Keratinocyte (primary cell): ENCODE results near the gene ARID1B. TPM values are rescaled to one million over a fixed set of nuclear protein-coding genes. Genes with fewer than 3 reads are reported as not detected.

Source experiments
- DNase-seq: peaks from one replicate; pipeline ENCODE4 v3.0.0-alpha.2; 2011; ENCODE audit warnings: low read depth, missing footprints, low spot score
- FAIRE-seq: peaks from 2 replicates; lab custom pipeline; 2011; peaks lifted over from hg19 to GRCh38; lab: Jason Lieb, UNC
- H2AFZ ChIP-seq: 2 replicates; pipeline ENCODE4 v1.6.0; 2012; ENCODE audit warnings: low read length, control low read depth, inconsistent platforms; ENCODE audit not compliant: control insufficient read depth
- H3K27ac ChIP-seq: 2 replicates; pipeline ENCODE4 v1.5.1; 2011; ENCODE audit warnings: low read length; ENCODE audit not compliant: control insufficient read depth, insufficient read depth
- H3K27me3 ChIP-seq: 3 replicates; pipeline ENCODE4 v1.6.0; 2011; ENCODE audit warnings: low read length; ENCODE audit not compliant: control insufficient read depth, insufficient read depth; ENCODE audit errors: extremely low read depth
- H3K36me3 ChIP-seq, 2 experiments: 2 replicates in 1 of 2; 3 replicates in 1 of 2; pipeline ENCODE4 v1.5.1; 2011; ENCODE audit warnings: low read length in 2 of 2, mild to moderate bottlenecking in 1 of 2; ENCODE audit not compliant: control insufficient read depth in 2 of 2, insufficient read depth in 2 of 2; ENCODE audit errors: extremely low read depth in 1 of 2
- H3K4me1 ChIP-seq: 3 replicates; pipeline ENCODE4 v1.5.1; 2011; ENCODE audit warnings: low read length; ENCODE audit not compliant: control insufficient read depth, insufficient read depth; ENCODE audit errors: extremely low read depth
- H3K4me2 ChIP-seq: 3 replicates; pipeline ENCODE4 v1.6.0; 2011; ENCODE audit warnings: low read depth, low read length; ENCODE audit not compliant: control insufficient read depth, insufficient read depth; ENCODE audit errors: extremely low read depth
- H3K4me3 ChIP-seq, 3 experiments: fragments of 200-600 bp in 1 of 3; sonication (generic) in 1 of 3; 2 replicates in 2 of 3; 3 replicates in 1 of 3; pipeline ENCODE4 v1.5.1; 2011 to 2016; ENCODE audit warnings: low read length in 3 of 3, mild to moderate bottlenecking in 3 of 3, control low read depth in 2 of 3, inconsistent platforms in 1 of 3, low read depth in 1 of 3, mixed read lengths in 1 of 3, mixed run types in 1 of 3, moderate library complexity in 1 of 3; ENCODE audit not compliant: control insufficient read depth in 2 of 3, insufficient read depth in 2 of 3; ENCODE audit errors: extremely low read depth in 1 of 3
- H3K79me2 ChIP-seq: 2 replicates; pipeline ENCODE4 v1.6.0; 2012; ENCODE audit warnings: low read length; ENCODE audit not compliant: control insufficient read depth, insufficient read depth
- H3K9ac ChIP-seq: 3 replicates; pipeline ENCODE4 v1.6.0; 2011; ENCODE audit warnings: low read length; ENCODE audit not compliant: control insufficient read depth, insufficient read depth; ENCODE audit errors: extremely low read depth
- H3K9me1 ChIP-seq: 3 replicates; pipeline ENCODE4 v1.6.0; 2011; ENCODE audit warnings: low read length; ENCODE audit not compliant: control insufficient read depth, insufficient read depth; ENCODE audit errors: extremely low read depth
- H3K9me3 ChIP-seq: 2 replicates; pipeline ENCODE4 v1.5.1; 2012; ENCODE audit warnings: low read depth, low read length; ENCODE audit not compliant: control insufficient read depth
- H4K20me1 ChIP-seq: 3 replicates; pipeline ENCODE4 v1.6.0; 2011; ENCODE audit warnings: low read length; ENCODE audit not compliant: control insufficient read depth, insufficient read depth; ENCODE audit errors: extremely low read depth
- EZH2 ChIP-seq: IDR thresholded peaks from one replicate; pipeline ENCODE4 v1.6.1; 2012; ENCODE audit warnings: inconsistent platforms, mild to moderate bottlenecking, low read length, moderate library complexity
- dilution Hi-C: fragments of 300-500 bp; cut with MboI; formaldehyde crosslinking; loops from one replicate; pipeline ENCODE4 v1.7.0; 2020; ENCODE audit warnings: low sequenced_read_pairs; ENCODE audit not compliant: extremely low pct_ligation_motif_present
- polyA plus RNA-seq, 5 experiments: library from polyadenylated mRNA; depleted of rRNA in 3 of 5; stranded (reverse) in 3 of 5; stranded (forward) in 1 of 5; unstranded in 1 of 5; fragments of >200 nt; gene quantifications; 1 replicate in 1 of 5; 2 replicates in 3 of 5; 3 replicates in 1 of 5; pipeline versions ENCODE4 v1.2.1 to v1.2.3, GENCODE V29; 2011 to 2012; ENCODE audit warnings: missing spikeins in 2 of 5, low read depth in 1 of 5, low replicate concordance in 1 of 5
- TF ChIP-seq, protein P1 (sequence below), 3 experiments: IDR thresholded peaks in 1 of 3; conservative IDR thresholded peaks in 1 of 3; optimal IDR thresholded peaks in 1 of 3; 2 replicates in 2 of 3; 3 replicates in 1 of 3; pipeline versions ENCODE3 to v1.5.1; 2011; ENCODE audit warnings: low read length in 3 of 3, mild to moderate bottlenecking in 3 of 3, moderate library complexity in 2 of 3, control low read depth in 1 of 3, inconsistent platforms in 1 of 3; ENCODE audit not compliant: insufficient read depth in 2 of 3; ENCODE audit errors: extremely low read depth in 1 of 3

The ARID1B gene
- polyA plus RNA-seq, 1 donor (not counting 4 experiments of a cell fraction or from before 2014, with no cell fraction given), result 14.9 TPM

DNA sequence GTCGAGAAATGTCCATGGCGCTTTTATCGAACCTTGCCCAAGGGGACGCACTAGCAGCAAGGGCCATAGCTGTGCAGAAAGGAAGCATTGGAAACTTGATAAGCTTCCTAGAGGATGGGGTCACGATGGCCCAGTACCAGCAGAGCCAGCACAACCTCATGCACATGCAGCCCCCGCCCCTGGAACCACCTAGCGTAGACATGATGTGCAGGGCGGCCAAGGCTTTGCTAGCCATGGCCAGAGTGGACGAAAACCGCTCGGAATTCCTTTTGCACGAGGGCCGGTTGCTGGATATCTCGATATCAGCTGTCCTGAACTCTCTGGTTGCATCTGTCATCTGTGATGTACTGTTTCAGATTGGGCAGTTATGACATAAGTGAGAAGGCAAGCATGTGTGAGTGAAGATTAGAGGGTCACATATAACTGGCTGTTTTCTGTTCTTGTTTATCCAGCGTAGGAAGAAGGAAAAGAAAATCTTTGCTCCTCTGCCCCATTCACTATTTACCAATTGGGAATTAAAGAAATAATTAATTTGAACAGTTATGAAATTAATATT is 430.4 kb downstream of the ARID1B start:
- dilution Hi-C loops, result no loop called here
- H3K27ac ChIP-seq, result no peak overlapping the region
- no peak for FAIRE-seq

DNA sequence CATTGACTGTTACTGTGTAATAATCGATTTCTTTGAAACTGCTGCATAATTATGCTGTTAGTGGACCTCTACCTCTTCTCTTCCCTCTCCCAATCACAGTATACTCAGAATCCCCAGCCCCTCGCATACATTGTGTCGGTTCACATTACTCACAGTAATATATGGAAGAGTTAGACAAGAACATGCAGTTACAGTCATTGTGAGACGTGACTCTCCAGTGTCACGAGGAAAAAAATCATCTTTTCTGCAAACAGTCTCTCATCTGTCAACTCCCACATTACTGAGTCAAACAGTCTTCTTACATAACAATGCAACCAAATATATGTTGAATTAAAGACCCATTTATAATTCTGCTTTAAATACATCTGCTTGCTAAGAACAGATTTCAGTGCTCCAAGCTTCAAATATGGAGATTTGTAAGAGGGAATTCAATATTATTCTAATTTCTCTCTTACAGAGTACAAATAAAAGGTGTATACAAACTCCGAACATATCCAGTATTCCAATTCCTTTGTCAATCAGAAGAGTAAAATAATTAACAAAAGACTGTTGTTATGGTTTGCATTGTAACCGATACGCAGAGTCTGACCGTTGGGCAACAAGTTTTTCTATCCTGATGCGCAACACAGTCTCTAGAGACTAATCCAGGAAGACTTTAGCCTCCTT is 432.8 kb downstream of the ARID1B start:
- FAIRE-seq, result no peak
- dilution Hi-C loops, result no loop called here
- DNase-seq, result no peak

More for the DNA sequence above, 430.4 kb downstream of the ARID1B start:
- Histone ChIP-seq H3K9me1 (no peaks in the 10 kb centered on the region), H3K4me1 (no peaks in the 10 kb centered on the region), H3K9me3 (no peaks in the 10 kb centered on the region), H3K79me2 (no peaks in the 10 kb centered on the region), H3K27me3 (no peaks in the 10 kb centered on the region), H4K20me1 (no peaks in the 10 kb centered on the region), H3K4me3 (no peak overlapping the region), H3K4me2 (no peak overlapping the region), H3K9ac (no peak overlapping the region), H3K36me3 (peaks cover 0 to 20% of the 10 kb centered on the region in 2 experiments), H2AFZ (no peak overlapping the region)
- no peak for TF ChIP-seq EZH2
- TF ChIP-seq, protein P1, sequence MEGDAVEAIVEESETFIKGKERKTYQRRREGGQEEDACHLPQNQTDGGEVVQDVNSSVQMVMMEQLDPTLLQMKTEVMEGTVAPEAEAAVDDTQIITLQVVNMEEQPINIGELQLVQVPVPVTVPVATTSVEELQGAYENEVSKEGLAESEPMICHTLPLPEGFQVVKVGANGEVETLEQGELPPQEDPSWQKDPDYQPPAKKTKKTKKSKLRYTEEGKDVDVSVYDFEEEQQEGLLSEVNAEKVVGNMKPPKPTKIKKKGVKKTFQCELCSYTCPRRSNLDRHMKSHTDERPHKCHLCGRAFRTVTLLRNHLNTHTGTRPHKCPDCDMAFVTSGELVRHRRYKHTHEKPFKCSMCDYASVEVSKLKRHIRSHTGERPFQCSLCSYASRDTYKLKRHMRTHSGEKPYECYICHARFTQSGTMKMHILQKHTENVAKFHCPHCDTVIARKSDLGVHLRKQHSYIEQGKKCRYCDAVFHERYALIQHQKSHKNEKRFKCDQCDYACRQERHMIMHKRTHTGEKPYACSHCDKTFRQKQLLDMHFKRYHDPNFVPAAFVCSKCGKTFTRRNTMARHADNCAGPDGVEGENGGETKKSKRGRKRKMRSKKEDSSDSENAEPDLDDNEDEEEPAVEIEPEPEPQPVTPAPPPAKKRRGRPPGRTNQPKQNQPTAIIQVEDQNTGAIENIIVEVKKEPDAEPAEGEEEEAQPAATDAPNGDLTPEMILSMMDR (optimal IDR thresholded peaks at IDR 0.05 in 1 of 3, IDR thresholded peaks at IDR 0.05 in 1 of 3, conservative IDR thresholded peaks at IDR 0.05 in 1 of 3; ENCODE audit: extremely low read depth in 1 of 3, insufficient read depth in 2 of 3, low read length in 3 of 3), result no peak
- DNase-seq, result no peak

More for the DNA sequence above, 432.8 kb downstream of the ARID1B start:
- H4K20me1 ChIP-seq, result no peaks in the 10 kb centered on the region
- H3K4me2 ChIP-seq, result no peak overlapping the region
- no peaks in the 10 kb centered on the region for H3K9me1 ChIP-seq
- no peaks in the 10 kb centered on the region for H3K27me3 ChIP-seq
- peaks cover 0 to 17% of the 10 kb centered on the region in 2 experiments for H3K36me3 ChIP-seq
- no peak overlapping the region for H3K9ac ChIP-seq
- no peaks in the 10 kb centered on the region for H3K79me2 ChIP-seq
- TF ChIP-seq EZH2, result no peak
- TF ChIP-seq, protein P1 (optimal IDR thresholded peaks at IDR 0.05 in 1 of 3, IDR thresholded peaks at IDR 0.05 in 1 of 3, conservative IDR thresholded peaks at IDR 0.05 in 1 of 3; ENCODE audit: extremely low read depth in 1 of 3, insufficient read depth in 2 of 3, low read length in 3 of 3), result no peak
- H3K9me3 ChIP-seq, result no peaks in the 10 kb centered on the region
- no peaks in the 10 kb centered on the region for H3K4me1 ChIP-seq
- H2AFZ ChIP-seq, result no peak overlapping the region
- no peak overlapping the region for H3K27ac ChIP-seq
- no peak overlapping the region for H3K4me3 ChIP-seq
